Mononuclear cell (primary cell): ENCODE data around the gene UBE2E2. TPM values are rescaled to one million over a fixed set of nuclear protein-coding genes. Genes with fewer than 3 reads are reported as not detected.

Experiments
- H3K27me3 ChIP-seq: 2 replicates; pipeline ENCODE4 v1.6.0; 2011; ENCODE audit warnings: low read length, control low read depth; ENCODE audit not compliant: insufficient read depth
- H3K4me1 ChIP-seq: 2 replicates; pipeline ENCODE4 v1.5.1; 2011; ENCODE audit warnings: mild to moderate bottlenecking, low read length, control low read depth; ENCODE audit not compliant: insufficient read depth
- H3K4me3 ChIP-seq: 2 replicates; pipeline ENCODE4 v1.5.1; 2011; ENCODE audit warnings: mild to moderate bottlenecking, low read length, moderate library complexity
- H3K9me3 ChIP-seq: 2 replicates; pipeline ENCODE4 v1.5.1; 2011; ENCODE audit warnings: low read depth, mild to moderate bottlenecking, control low read depth, low read length
- total RNA-seq: library from RNA; depleted of rRNA; stranded (reverse); fragments of >200 nt; gene quantifications from one replicate; pipeline ENCODE4 v1.2.3, GENCODE V29; 2012

The UBE2E2 gene
- total RNA-seq, 1 donor, result 53.9 TPM

DNA sequence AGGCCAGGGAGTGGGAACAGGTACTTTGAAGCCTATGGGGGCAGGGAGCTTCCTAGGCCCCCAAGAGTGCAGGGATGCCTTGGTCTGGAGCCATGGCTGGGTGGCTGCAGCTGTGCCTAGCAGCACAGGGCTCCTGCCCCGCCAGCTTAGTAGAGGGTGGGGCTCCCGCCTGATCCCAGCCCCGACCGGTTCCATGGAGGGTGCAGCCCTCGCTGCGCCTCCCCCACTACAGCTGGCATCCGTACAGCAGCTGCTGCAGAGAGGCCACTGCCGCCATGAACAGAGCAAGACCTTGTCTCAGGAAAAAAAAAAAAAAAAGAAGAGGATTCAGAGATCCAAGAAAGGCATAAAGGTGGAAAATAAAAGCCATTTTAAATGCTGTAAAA lies 277.2 kb downstream of the UBE2E2 start:
- Histone ChIP-seq H3K27me3 (no peaks in the 10 kb centered on the region), H3K4me1 (no peaks in the 10 kb centered on the region), H3K9me3 (peaks cover 18% of the 10 kb centered on the region), H3K4me3 (no peak overlapping the region)

GRCh38 chr3:23481011-23481615 lies 278.0 kb downstream of the UBE2E2 start:
- H3K4me1 ChIP-seq, result no peaks in the 10 kb centered on the region
- peaks cover 18% of the 10 kb centered on the region for H3K9me3 ChIP-seq
- no peaks in the 10 kb centered on the region for H3K27me3 ChIP-seq
- H3K4me3 ChIP-seq, result no peak overlapping the region

GRCh38 chr3:23481616-23482278 lies 278.6 kb downstream of the UBE2E2 start:
- Histone ChIP-seq H3K27me3 (no peaks in the 10 kb centered on the region), H3K4me3 (no peak overlapping the region), H3K9me3 (peaks cover 18% of the 10 kb centered on the region), H3K4me1 (no peaks in the 10 kb centered on the region)

DNA sequence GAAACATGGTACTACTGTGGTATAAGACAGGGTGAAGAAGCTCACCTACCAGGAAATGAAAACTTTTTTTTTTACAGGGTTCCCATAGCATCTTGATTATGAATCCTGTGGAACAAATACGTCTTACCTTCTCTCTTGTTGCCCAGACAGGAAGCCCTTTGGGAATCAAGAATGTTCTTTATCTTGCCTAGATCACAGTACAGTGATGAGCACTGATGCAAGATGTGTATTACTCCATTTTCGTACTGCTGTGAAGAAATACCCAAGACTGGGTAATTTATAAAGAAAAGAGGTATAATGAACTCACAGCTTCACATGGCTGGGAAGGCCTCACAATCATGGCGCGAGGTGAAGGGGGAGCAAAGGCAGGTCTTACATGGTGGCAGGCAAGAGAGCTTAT lies 281.3 kb downstream of the UBE2E2 start:
- peaks cover 2% of the 10 kb centered on the region for H3K9me3 ChIP-seq
- H3K4me3 ChIP-seq, result no peak overlapping the region
- no peaks in the 10 kb centered on the region for H3K4me1 ChIP-seq
- no peaks in the 10 kb centered on the region for H3K27me3 ChIP-seq

DNA sequence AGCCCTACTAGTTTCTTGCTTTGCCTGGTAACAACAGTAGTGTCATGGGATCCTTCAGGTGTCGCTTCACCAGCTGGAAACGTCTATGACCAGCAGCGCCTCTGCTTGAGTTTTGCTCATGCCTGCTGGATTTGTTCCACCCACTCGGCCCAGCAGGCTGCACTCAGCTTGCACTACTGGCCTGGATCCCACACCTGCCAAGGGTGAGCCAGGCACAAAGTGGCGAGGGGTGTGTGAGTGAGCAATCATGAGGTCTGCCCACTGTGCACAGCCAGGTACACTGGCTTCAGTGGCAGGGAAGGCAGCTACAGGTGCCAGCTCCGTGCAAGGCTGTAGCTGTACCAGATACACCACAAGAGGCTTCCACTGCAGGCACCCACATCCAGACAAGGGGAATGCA lies 282.8 kb downstream of the UBE2E2 start:
- Histone ChIP-seq H3K9me3 (no peaks in the 10 kb centered on the region), H3K4me1 (no peaks in the 10 kb centered on the region), H3K4me3 (no peak overlapping the region), H3K27me3 (no peaks in the 10 kb centered on the region)

GRCh38 chr3:23487015-23487414 lies 283.9 kb downstream of the UBE2E2 start:
- Histone ChIP-seq H3K9me3 (no peaks in the 10 kb centered on the region), H3K4me1 (no peaks in the 10 kb centered on the region), H3K27me3 (no peaks in the 10 kb centered on the region), H3K4me3 (no peak overlapping the region)

DNA sequence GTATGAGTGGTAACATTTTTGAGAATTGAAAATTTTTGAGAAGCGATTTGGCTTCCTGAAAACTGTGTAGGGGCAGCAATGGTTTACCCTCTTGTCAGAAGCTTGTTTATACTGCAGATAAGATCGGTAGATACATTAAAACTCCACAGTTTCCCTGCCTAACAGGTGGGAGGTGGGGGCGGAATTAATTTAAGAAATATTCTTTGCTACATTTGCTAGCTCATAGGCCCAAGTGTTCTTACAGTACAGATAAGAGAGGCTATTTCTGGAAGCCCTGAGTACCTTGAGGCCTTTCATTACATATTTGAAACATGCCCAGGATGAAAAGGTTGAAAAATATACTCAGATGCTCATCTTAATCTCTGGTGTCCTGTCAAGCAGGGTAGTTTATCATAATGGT lies 285.5 kb downstream of the UBE2E2 start:
- Histone ChIP-seq H3K27me3 (no peaks in the 10 kb centered on the region), H3K9me3 (no peaks in the 10 kb centered on the region), H3K4me3 (no peak overlapping the region), H3K4me1 (no peaks in the 10 kb centered on the region)

DNA sequence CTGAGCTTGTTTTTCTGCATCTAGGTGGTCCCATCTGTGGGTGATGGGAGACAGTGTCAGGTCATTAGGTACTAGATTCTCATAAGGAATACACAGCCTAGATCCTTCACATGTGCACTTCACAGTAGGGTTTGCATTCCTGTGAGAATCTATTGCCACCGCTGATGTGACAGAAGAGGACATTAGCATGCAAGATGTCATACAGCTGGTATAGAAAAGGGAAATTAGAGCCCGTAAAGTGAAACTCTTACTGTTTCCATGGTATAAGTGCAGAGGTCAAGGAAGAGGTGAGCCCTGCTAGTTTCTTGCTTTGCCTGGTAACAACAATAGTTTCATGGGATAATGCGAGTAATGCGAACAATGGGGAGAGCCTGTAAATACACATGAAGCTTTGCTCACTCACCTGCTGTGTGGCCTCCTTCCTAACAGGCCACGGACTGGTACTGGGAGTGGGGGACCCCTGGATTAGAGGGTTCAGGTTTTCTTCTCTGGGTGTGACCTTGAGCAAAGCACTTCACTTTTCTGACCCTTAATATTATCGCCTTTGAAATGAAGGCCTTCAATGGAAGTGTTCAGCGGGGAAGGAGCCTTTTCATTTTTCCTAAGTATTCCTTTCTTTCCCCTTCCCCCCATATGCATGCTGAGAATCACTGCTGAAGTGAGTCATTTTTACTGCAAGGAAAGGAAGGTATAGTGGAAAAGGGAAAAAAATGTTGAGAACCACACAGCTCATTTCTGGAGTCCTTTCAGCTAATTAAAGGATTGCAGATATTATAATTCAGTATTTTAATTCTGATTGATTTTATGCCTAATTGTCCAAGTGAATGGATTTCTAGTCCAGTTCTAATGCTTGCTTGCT lies 286.4 kb downstream of the UBE2E2 start:
- no peak overlapping the region for H3K4me3 ChIP-seq
- H3K4me1 ChIP-seq, result no peaks in the 10 kb centered on the region

GRCh38 chr3:23490459-23490858 lies 287.3 kb downstream of the UBE2E2 start:
- Histone ChIP-seq H3K9me3 (no peaks in the 10 kb centered on the region), H3K4me1 (no peaks in the 10 kb centered on the region), H3K4me3 (no peak overlapping the region), H3K27me3 (no peaks in the 10 kb centered on the region)

More for the DNA sequence above, 286.4 kb downstream of the UBE2E2 start:
- Histone ChIP-seq H3K9me3 (no peaks in the 10 kb centered on the region), H3K27me3 (no peaks in the 10 kb centered on the region)

DNA sequence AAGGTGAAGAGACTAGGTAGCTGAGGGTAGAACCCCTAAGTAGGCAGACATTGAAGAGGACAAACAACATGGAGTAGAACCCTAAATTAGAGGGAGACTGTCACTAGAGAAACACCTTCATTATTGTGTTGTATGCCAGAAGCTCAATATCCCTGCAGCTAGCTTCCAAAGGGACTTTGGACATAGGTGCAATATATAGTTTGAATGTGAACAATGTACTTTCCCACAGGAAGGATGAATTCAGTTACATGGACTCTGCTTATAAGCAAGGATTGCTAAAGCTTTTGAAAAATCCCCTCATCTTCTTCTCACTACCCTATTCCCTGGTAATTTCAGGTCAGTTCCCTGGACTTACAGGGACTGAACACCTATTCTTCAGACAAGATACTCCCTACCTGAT lies 288.9 kb downstream of the UBE2E2 start:
- no peaks in the 10 kb centered on the region for H3K9me3 ChIP-seq
- no peaks in the 10 kb centered on the region for H3K27me3 ChIP-seq
- H3K4me3 ChIP-seq, result no peak overlapping the region
- no peaks in the 10 kb centered on the region for H3K4me1 ChIP-seq

- Histone ChIP-seq H3K27me3 (no peaks in the 10 kb centered on the region), H3K9me3 (no peaks in the 10 kb centered on the region), H3K4me3 (no peak overlapping the region), H3K4me1 (no peaks in the 10 kb centered on the region)
Observed at GRCh38 chr3:23493889-23494288, 290.8 kb downstream of the UBE2E2 start.

GRCh38 chr3:23494967-23495366 lies 291.8 kb downstream of the UBE2E2 start:
- no peak overlapping the region for H3K4me3 ChIP-seq
- no peaks in the 10 kb centered on the region for H3K27me3 ChIP-seq
- H3K4me1 ChIP-seq, result no peaks in the 10 kb centered on the region
- H3K9me3 ChIP-seq, result no peaks in the 10 kb centered on the region

- no peaks in the 10 kb centered on the region for H3K27me3 ChIP-seq
- no peaks in the 10 kb centered on the region for H3K9me3 ChIP-seq
- no peaks in the 10 kb centered on the region for H3K4me1 ChIP-seq
- no peak overlapping the region for H3K4me3 ChIP-seq
Observed at GRCh38 chr3:23495507-23495906, 292.4 kb downstream of the UBE2E2 start.

GRCh38 chr3:23496165-23496564 lies 293.0 kb downstream of the UBE2E2 start:
- H3K4me3 ChIP-seq, result no peak overlapping the region
- no peaks in the 10 kb centered on the region for H3K4me1 ChIP-seq
- H3K9me3 ChIP-seq, result no peaks in the 10 kb centered on the region
- H3K27me3 ChIP-seq, result no peaks in the 10 kb centered on the region

DNA sequence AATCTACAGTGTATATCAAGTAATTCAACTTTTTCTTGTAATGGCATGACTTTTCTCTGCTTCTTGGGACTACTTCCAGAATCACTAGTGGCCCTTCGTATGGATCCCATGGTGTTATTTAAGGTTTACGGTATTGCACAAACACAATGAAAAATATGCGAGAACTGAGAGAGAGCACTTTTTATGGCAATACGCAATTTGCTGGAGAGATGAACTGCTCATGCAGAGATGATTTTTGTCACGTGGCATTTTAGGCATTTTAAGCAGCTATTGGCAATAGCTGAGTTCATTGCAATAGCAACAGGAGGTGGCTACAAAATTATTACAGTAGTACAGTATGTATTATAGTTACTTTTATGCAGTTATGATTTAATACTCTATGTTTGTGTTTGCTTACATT lies 294.0 kb downstream of the UBE2E2 start:
- H3K4me1 ChIP-seq, result no peaks in the 10 kb centered on the region
- H3K4me3 ChIP-seq, result no peak overlapping the region
- no peaks in the 10 kb centered on the region for H3K27me3 ChIP-seq
- H3K9me3 ChIP-seq, result no peaks in the 10 kb centered on the region
